ENCODE data around the gene NOP56. TPM values are rescaled to one million over a fixed set of nuclear protein-coding genes. Genes with fewer than 3 reads are reported as not detected.

The NOP56 gene
- total RNA-seq, 1 donor from 2014 or later: 32.1 TPM

- DNase-seq (ENCODE audit: low spot score in 2 of 2): no peak
- H3K27ac ChIP-seq: no peak overlapping the region
- no peaks in the 10 kb centered on the region for H3K27me3 ChIP-seq
- H3K36me3 ChIP-seq: no peaks in the 10 kb centered on the region
- intact Hi-C loops (cut with DNase I): no loop called here
- no peak overlapping the region for H3K4me3 ChIP-seq
- no peaks in the 10 kb centered on the region for H3K9me3 ChIP-seq
- TF ChIP-seq CTCF (IDR thresholded peaks at IDR 0.05): no peak
- no peaks in the 10 kb centered on the region for H3K4me1 ChIP-seq
Measured at GRCh38 chr20:2618815-2619214, 33.6 kb upstream of the NOP56 start.

- Histone ChIP-seq H3K36me3 (no peaks in the 10 kb centered on the region), H3K9me3 (no peaks in the 10 kb centered on the region), H3K4me1 (no peaks in the 10 kb centered on the region), H3K27ac (no peak overlapping the region), H3K27me3 (no peaks in the 10 kb centered on the region), H3K4me3 (no peak overlapping the region)
- TF ChIP-seq CTCF (IDR thresholded peaks at IDR 0.05): no peak
- intact Hi-C loops (cut with DNase I): no loop called here
- DNase-seq (ENCODE audit: low spot score in 2 of 2): no peak
Measured at GRCh38 chr20:2619337-2619736, 33.1 kb upstream of the NOP56 start.

- TF ChIP-seq CTCF (IDR thresholded peaks at IDR 0.05): no peak
- Histone ChIP-seq H3K4me1 (no peaks in the 10 kb centered on the region), H3K9me3 (no peaks in the 10 kb centered on the region), H3K27ac (no peak overlapping the region), H3K27me3 (no peaks in the 10 kb centered on the region), H3K36me3 (no peaks in the 10 kb centered on the region), H3K4me3 (no peak overlapping the region)
- intact Hi-C loops (cut with DNase I): no loop called here
- DNase-seq (ENCODE audit: low spot score in 2 of 2): no peak
Measured at GRCh38 chr20:2619961-2620595, 32.4 kb upstream of the NOP56 start.

- Histone ChIP-seq H3K9me3 (no peaks in the 10 kb centered on the region), H3K36me3 (no peaks in the 10 kb centered on the region), H3K4me3 (no peak overlapping the region), H3K27me3 (no peaks in the 10 kb centered on the region), H3K4me1 (no peaks in the 10 kb centered on the region), H3K27ac (no peak overlapping the region)
- no peak for TF ChIP-seq CTCF (IDR thresholded peaks at IDR 0.05)
- intact Hi-C loops (cut with DNase I): no loop called here
- peak in 1 of 2 donors; percentile 67 for DNase-seq (ENCODE audit: low spot score in 2 of 2)
Measured at GRCh38 chr20:2624190-2624589, 28.2 kb upstream of the NOP56 start.

DNA sequence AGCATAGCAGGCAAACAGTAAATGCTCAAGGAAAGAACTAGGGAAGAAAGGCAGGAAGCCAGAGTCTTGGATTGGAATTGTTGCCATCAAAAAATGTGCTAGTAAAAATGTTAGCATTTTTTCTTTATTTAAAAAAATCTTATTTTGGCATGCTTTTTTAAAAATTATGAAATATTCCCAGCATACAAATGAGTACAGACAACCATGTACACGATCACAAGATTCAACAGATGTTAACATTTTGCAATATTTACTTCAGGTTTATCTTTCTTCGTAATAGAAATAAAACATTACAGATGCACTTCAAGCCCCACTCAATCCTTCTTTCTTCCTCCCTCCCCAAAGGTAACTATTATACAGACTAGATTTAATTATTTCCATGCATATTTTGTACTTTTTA is 27.4 kb upstream of the NOP56 start:
- intact Hi-C loops (cut with DNase I): no loop called here
- no peaks in the 10 kb centered on the region for H3K27me3 ChIP-seq
- no peak for TF ChIP-seq CTCF (IDR thresholded peaks at IDR 0.05)
- DNase-seq (ENCODE audit: low spot score in 2 of 2): no peak
- H3K9me3 ChIP-seq: no peaks in the 10 kb centered on the region
- no peaks in the 10 kb centered on the region for H3K4me1 ChIP-seq
- no peaks in the 10 kb centered on the region for H3K36me3 ChIP-seq
- H3K4me3 ChIP-seq: no peak overlapping the region
- H3K27ac ChIP-seq: no peak overlapping the region

Data from ascending aorta (tissue), 2 donors.